ENCODE data around the gene MAP4K4. TPM values are rescaled to one million over a fixed set of nuclear protein-coding genes. Genes with fewer than 3 reads are reported as not detected.

Gene MAP4K4
- total RNA-seq, 1 experiment from 2014 or later: 132 TPM

DNA sequence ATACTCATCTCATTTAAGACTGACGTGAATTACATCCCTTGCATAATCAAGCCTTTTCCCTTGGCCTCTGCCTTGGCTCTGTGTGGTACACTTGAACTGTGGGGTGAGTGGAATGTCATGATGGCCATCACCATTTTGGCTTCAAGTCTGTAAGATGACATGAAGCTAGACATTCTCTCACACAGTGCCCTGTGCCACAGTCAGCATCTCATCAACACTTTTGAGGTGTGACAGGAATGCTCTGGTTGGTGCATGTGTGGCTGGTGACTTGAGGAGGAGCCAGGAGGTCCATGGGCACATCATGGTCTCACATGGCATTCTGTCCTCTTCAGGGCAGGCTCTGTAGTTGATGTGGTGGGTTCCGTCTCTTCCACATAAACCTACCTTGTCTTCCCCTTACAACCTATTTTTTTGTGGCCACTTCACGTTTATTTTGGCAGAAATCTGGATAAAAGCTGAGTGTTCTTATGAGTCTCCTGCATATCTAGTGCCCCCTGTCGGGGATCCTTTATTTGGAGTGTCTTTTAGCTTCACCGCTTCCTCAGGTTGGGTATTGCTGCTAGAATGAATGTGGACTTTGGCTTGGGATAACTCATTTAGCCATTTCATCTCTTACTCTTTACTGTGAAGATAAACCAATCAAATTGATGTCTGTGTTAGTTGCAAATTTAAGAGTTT lies 28.1 kb downstream of the MAP4K4 start:
- H3K79me2 ChIP-seq (ENCODE audit: insufficient read depth, low read length): peaks cover 47% of the 10 kb centered on the region; the same call in 1 of the 2 replicates
- peaks cover 6% of the 10 kb centered on the region; the same call in 1 of the 2 replicates for H3K4me1 ChIP-seq (ENCODE audit: insufficient read depth, low read length)
- no peaks in the 10 kb centered on the region for H3K27me3 Mint-ChIP-seq (ENCODE audit: low read depth)
- no peak overlapping the region for H3K4me3 Mint-ChIP-seq
- no peak overlapping the region for H3K4me2 ChIP-seq (ENCODE audit: insufficient read depth, insufficient read length, low read length)
- H2AK5ac ChIP-seq (ENCODE audit: insufficient read length, low read length): no peak overlapping the region
- no peak overlapping the region for H3K23ac ChIP-seq (ENCODE audit: insufficient read length, low read depth, low read length)
- H3K56ac ChIP-seq (ENCODE audit: insufficient read length, low read depth, low read length): no peak overlapping the region
- H2BK5ac ChIP-seq (ENCODE audit: insufficient read length, low read length): no peak overlapping the region
- no peak overlapping the region for H2BK15ac ChIP-seq (ENCODE audit: low read depth, low read length)
- H4K5ac ChIP-seq (ENCODE audit: insufficient read length, low read depth, low read length): no peak overlapping the region
- H4K91ac ChIP-seq (ENCODE audit: insufficient read length, low read depth, low read length): no peak overlapping the region
- H3K79me1 ChIP-seq (ENCODE audit: insufficient read depth, low read depth, low read length, poor library complexity, severe bottlenecking): peaks cover 16% of the 10 kb centered on the region
- WGBS (ENCODE audit: extremely low coverage, insufficient read length, low lambda C conversion rate): no CpG with 5 or more reads among the region's 5 CpGs
- H3K36me3 Mint-ChIP-seq (ENCODE audit: insufficient read depth in 1 of 3, low read depth in 3 of 3): no peaks in the 10 kb centered on the region; a peak in 3 of 7 replicates
- H2BK20ac ChIP-seq (ENCODE audit: low read depth, low read length, poor library complexity, severe bottlenecking): no peak overlapping the region
- H2AFZ ChIP-seq (ENCODE audit: low read length): no peak overlapping the region
- no peaks in the 10 kb centered on the region for H3K23me2 ChIP-seq (ENCODE audit: insufficient read length, low read depth, low read length, poor library complexity, severe bottlenecking)
- H4K8ac ChIP-seq (replicated peaks; ENCODE audit: insufficient read length, low read depth, low read length): no peak overlapping the region
- TF ChIP-seq CTCF (conservative IDR thresholded peaks at IDR 0.05): peak; percentile 78
- H3K27ac ChIP-seq (ENCODE audit: insufficient read length, low read depth, low read length): no peak overlapping the region
- H3K9me3 ChIP-seq (ENCODE audit: control insufficient read depth, low read depth, low read length): no peaks in the 10 kb centered on the region
- H3K9me3 Mint-ChIP-seq: no peaks in the 10 kb centered on the region
- no peak overlapping the region for H3K4ac ChIP-seq (ENCODE audit: low read depth, low read length)
- no peak overlapping the region for H3K9ac ChIP-seq (ENCODE audit: extremely low read depth, insufficient read length, low read length)
- H2BK12ac ChIP-seq (ENCODE audit: insufficient read length, low read depth, low read length): no peak overlapping the region
- no peak overlapping the region for H3T11ph ChIP-seq (ENCODE audit: low read length)
- peak; percentile 41 for DNase-seq
- H3K14ac ChIP-seq (ENCODE audit: insufficient read depth, low read length): no peak overlapping the region
- no peak overlapping the region for H3K18ac ChIP-seq (ENCODE audit: insufficient read length, low read depth, low read length)
- H3K27me3 ChIP-seq (ENCODE audit: insufficient read depth, low read length): no peaks in the 10 kb centered on the region
- no peak overlapping the region for H3K27ac Mint-ChIP-seq
- H4K20me1 ChIP-seq (ENCODE audit: control insufficient read depth, insufficient read depth, insufficient read length): no peaks in the 10 kb centered on the region
- H2BK120ac ChIP-seq (ENCODE audit: low read depth, low read length, poor library complexity, severe bottlenecking): no peak overlapping the region
- H3K4me1 Mint-ChIP-seq: peaks cover 49% of the 10 kb centered on the region in 2 experiments

All from H9 (cell line).